ENCODE measurements around the gene TAF10. TPM values are rescaled to one million over a fixed set of nuclear protein-coding genes. Genes with fewer than 3 reads are reported as not detected.

The TAF10 gene
- total and polyA plus RNA-seq, 3 experiments from 2014 or later: 173 to 336 (median 175) TPM

DNA sequence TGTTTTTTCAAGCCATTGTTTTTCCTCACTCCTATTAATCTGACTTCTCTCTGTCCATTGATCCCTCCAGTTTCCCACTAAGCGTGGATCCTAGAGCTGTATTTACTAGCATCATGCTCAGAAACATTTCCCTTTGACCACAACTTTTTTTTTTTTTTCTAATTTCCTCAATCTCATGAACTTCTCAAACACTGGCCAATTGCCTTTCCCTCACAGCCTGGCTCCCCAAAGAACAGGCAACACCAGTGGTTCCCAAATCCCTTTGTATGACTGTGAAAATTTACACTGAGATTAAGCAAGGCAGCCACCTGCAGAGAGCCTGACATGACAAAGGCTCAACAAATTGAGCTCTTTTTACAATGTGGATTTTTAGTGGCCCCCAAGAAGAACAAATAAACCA lies 8.6 kb upstream of the TAF10 start:
- Histone ChIP-seq H3K9me3 (ENCODE audit: low read length) (no peaks in the 10 kb centered on the region), H3K4me3 (ENCODE audit: low read length) (no peak overlapping the region), H3K36me3 (ENCODE audit: insufficient read depth, low read length) (peaks cover 7% of the 10 kb centered on the region), H3K4me1 (ENCODE audit: insufficient read depth, low read length) (peaks cover 19% of the 10 kb centered on the region), H3K27ac (ENCODE audit: low read depth, low read length) (no peak overlapping the region), H3K27me3 (ENCODE audit: insufficient read depth, low read length, poor library complexity, severe bottlenecking) (no peaks in the 10 kb centered on the region)
- ChIA-PET CTCF (interaction anchor here (0.9 to 2.8 kb wide), 6 partner anchors 9 to 90 kb away, joined by 3 to 16 read pairs (median 5); partner anchors contain the start of genes MRPL17 and TAF10), POLR2A (interaction anchor here (0.7 to 1.3 kb wide), 2 partner anchors 9 to 27 kb away, joined by 3 to 4 read pairs; partner anchors contain the start of gene TAF10)
- Mint-ChIP-seq H3K27me3 (peaks cover 0 to 1% of the 10 kb centered on the region in 2 donors), H3K27ac (no peak overlapping the region), H3K9me3 (no peaks in the 10 kb centered on the region), H3K36me3 (peaks cover 0 to 8% (median 8%) of the 10 kb centered on the region in 3 donors), H3K4me1 (peaks cover 8 to 12% (median 9%) of the 10 kb centered on the region in 3 donors), H3K4me3 (no peak overlapping the region)
- no peak for DNase-seq

DNA sequence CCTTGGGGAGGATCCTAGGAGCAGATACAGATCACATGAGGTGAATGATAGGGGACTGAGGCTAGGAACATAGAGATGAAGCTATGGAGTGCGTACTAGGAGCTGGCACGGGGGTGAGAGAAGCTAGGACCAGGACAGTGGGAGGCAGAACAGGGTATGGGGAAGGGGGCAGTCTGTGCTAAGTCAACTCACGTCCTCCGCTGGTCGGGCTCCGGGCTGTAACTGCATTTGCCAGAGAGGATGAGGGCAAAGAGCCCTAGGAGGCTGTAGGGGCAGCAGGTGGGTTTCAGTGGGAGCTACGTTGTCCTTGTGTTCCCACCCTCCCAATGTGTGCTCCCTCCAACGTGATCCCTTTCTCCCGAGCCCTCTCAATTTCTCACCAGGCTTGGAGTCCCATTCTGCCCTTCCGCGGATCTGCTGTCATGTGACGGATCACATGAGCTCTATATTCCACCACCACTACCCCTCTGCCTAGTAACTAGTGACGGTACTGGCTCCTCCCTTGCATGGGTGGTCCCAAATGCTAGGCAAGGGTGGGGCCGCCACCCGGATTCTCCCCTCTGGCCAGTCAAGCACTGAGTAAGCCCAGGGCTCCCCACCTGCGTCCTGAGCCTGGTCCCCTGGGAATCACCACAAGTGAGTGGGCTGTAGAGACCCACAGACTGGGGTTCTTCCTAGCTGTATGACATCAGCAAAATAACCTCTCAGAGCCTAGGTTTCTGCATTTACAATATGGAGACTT lies 7.2 kb upstream of the TAF10 start, which contains the start of gene TPP1:
TPP1 (minus strand) TSS at position 419 of the 742 bp plus-strand sequence; CDS start at position 397, 22 bp downstream.
- DNase-seq: peak; percentile 83 to 95 (median 91)
- ChIA-PET CTCF (interaction anchor here (0.8 to 4.5 kb wide), 25 partner anchors 8 to 1368 kb away, joined by 3 to 54 read pairs (median 3); partner anchors contain the start of genes EIF3F, ILK, MRPL17 and RRP8), POLR2A (interaction anchor here (0.6 to 3.1 kb wide), 12 partner anchors 8 to 216 kb away, joined by 3 to 35 read pairs (median 4); partner anchors contain the start of genes ARFIP2, ILK, MRPL17 and RRP8)
- H3K4me1 Mint-ChIP-seq: peaks cover 9 to 13% (median 13%) of the 10 kb centered on the region in 3 donors
- H3K27me3 ChIP-seq (ENCODE audit: insufficient read depth, low read length, poor library complexity, severe bottlenecking): no peaks in the 10 kb centered on the region
- H3K4me3 ChIP-seq (ENCODE audit: low read length): peak within 1 kb of the TSS; percentile 91
- H3K4me3 Mint-ChIP-seq: no peak within 1 kb of the TSS
- H3K4me1 ChIP-seq (ENCODE audit: insufficient read depth, low read length): peaks cover 19% of the 10 kb centered on the region
- H3K36me3 ChIP-seq (ENCODE audit: insufficient read depth, low read length): peaks cover 9% of the 10 kb centered on the region
- H3K27ac ChIP-seq (ENCODE audit: low read depth, low read length): peak within 1 kb of the TSS; percentile 88
- H3K36me3 Mint-ChIP-seq: peaks cover 0 to 11% (median 4%) of the 10 kb centered on the region in 3 donors
- no peaks in the 10 kb centered on the region for H3K9me3 ChIP-seq (ENCODE audit: low read length)
- no peaks in the 10 kb centered on the region for H3K9me3 Mint-ChIP-seq
- no peak within 1 kb of the TSS for H3K27ac Mint-ChIP-seq
- peaks cover 0 to 1% of the 10 kb centered on the region in 2 donors for H3K27me3 Mint-ChIP-seq

DNA sequence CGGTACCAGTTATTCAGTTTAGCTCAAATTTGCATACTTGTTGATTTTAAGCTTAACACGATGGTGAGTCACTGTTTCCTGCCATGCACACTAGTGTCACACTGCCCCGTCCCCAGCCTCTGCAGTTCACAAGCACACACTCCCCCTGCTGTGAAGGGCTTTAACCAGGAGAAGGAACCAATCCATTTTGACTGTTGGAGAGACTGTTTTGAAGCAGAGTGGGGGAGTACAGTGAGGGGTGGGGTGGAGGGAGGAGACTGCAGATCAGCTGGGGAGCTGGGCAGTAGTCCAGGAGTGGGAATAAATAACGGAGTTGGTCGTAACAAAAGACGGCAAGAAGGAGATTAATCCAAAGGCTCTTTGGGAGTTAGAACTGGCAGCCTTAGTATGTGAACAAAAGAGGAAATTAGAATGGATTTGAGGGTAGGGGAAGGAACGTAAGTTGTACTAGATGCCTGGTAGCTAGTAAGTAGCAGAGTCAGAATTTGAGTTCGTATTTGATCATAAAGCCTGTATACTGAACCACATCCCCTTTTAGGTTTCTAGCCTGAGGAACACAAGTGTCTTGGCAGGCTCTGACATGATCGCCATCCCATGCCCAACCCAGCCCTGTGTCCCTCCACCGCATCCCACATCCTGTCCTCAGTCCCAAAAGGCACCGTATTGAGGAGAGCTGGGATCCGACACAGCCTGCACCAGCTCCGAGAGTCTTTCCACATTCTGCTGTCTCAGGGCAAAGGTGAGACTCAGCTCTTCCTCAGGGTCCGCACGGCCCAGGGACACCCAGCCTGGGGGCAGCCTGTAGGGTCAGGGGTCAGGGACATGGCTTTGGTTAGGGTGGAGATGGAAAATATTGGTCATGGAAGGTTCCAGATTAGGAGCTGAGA lies 6.3 kb upstream of the TAF10 start:
- H3K27ac Mint-ChIP-seq: no peak overlapping the region

DNA sequence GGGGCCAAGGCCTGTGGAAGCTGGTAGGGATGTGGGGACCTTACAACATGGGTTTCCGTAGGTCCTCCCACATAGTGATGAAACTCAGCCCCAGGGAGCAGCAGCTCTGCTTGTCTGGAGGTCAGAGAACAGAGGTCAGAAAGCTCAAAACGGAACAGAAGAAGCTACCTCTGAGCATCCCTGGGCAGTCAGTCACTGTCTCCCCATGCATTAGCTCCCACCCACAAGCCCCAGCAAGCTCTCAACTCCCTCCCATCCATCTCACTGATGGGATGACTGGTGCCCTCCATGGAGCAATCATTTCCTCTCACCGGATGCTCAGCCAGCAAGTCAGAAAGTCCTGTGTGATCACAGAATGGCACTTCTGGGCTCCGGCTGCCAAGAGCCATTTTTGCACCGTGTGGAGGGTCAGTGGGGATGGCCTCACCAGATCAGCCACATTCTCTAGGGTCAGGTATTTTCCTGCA lies 5.3 kb upstream of the TAF10 start:
- no peaks in the 10 kb centered on the region for H3K27me3 ChIP-seq (ENCODE audit: insufficient read depth, low read length, poor library complexity, severe bottlenecking)
- peak overlapping the region; percentile 91 for H3K4me3 ChIP-seq (ENCODE audit: low read length)
- ChIA-PET CTCF (interaction anchor here (1.0 to 4.5 kb wide), 8 partner anchors 8 to 238 kb away, joined by 3 to 54 read pairs (median 14); partner anchors contain the start of genes ILK, MRPL17 and RRP8), POLR2A (interaction anchor here (0.9 to 3.1 kb wide), 4 partner anchors 13 to 136 kb away, joined by 3 to 35 read pairs (median 10); partner anchors contain the start of genes ARFIP2, ILK, MRPL17 and RRP8)
- Mint-ChIP-seq H3K9me3 (no peaks in the 10 kb centered on the region), H3K4me1 (peaks cover 9 to 13% (median 13%) of the 10 kb centered on the region in 3 donors), H3K4me3 (peak overlapping the region in 1 of 7 donors; percentile 54), H3K27me3 (peaks cover 0 to 1% of the 10 kb centered on the region in 2 donors), H3K27ac (peak overlapping the region in 2 of 8 donors; percentile 28 to 68), H3K36me3 (peaks cover 0 to 11% (median 3%) of the 10 kb centered on the region in 3 donors)
- no peaks in the 10 kb centered on the region for H3K9me3 ChIP-seq (ENCODE audit: low read length)
- DNase-seq: no peak
- H3K36me3 ChIP-seq (ENCODE audit: insufficient read depth, low read length): peaks cover 9% of the 10 kb centered on the region
- H3K4me1 ChIP-seq (ENCODE audit: insufficient read depth, low read length): peaks cover 29% of the 10 kb centered on the region
- H3K27ac ChIP-seq (ENCODE audit: low read depth, low read length): peak overlapping the region; percentile 88

More for the DNA sequence above, 6.3 kb upstream of the TAF10 start:
- ChIA-PET POLR2A (interaction anchor here (0.6 to 3.1 kb wide), 12 partner anchors 10 to 215 kb away, joined by 3 to 35 read pairs (median 4); partner anchors contain the start of genes ARFIP2, ILK, MRPL17 and RRP8), CTCF (interaction anchor here (0.8 to 4.5 kb wide), 22 partner anchors 9 to 1369 kb away, joined by 3 to 54 read pairs (median 4); partner anchors contain the start of genes EIF3F, ILK, MRPL17 and RRP8)
- Mint-ChIP-seq H3K4me1 (peaks cover 9 to 13% (median 13%) of the 10 kb centered on the region in 3 donors), H3K4me3 (no peak overlapping the region), H3K9me3 (no peaks in the 10 kb centered on the region), H3K27me3 (peaks cover 0 to 1% of the 10 kb centered on the region in 2 donors), H3K36me3 (peaks cover 0 to 11% (median 3%) of the 10 kb centered on the region in 3 donors)
- peak; percentile 36 to 84 (median 58) for DNase-seq
- peak overlapping the region; percentile 88 for H3K27ac ChIP-seq (ENCODE audit: low read depth, low read length)
- peaks cover 9% of the 10 kb centered on the region for H3K36me3 ChIP-seq (ENCODE audit: insufficient read depth, low read length)
- H3K9me3 ChIP-seq (ENCODE audit: low read length): no peaks in the 10 kb centered on the region
- peak overlapping the region; percentile 91 for H3K4me3 ChIP-seq (ENCODE audit: low read length)
- no peaks in the 10 kb centered on the region for H3K27me3 ChIP-seq (ENCODE audit: insufficient read depth, low read length, poor library complexity, severe bottlenecking)
- peaks cover 19% of the 10 kb centered on the region for H3K4me1 ChIP-seq (ENCODE audit: insufficient read depth, low read length)

DNA sequence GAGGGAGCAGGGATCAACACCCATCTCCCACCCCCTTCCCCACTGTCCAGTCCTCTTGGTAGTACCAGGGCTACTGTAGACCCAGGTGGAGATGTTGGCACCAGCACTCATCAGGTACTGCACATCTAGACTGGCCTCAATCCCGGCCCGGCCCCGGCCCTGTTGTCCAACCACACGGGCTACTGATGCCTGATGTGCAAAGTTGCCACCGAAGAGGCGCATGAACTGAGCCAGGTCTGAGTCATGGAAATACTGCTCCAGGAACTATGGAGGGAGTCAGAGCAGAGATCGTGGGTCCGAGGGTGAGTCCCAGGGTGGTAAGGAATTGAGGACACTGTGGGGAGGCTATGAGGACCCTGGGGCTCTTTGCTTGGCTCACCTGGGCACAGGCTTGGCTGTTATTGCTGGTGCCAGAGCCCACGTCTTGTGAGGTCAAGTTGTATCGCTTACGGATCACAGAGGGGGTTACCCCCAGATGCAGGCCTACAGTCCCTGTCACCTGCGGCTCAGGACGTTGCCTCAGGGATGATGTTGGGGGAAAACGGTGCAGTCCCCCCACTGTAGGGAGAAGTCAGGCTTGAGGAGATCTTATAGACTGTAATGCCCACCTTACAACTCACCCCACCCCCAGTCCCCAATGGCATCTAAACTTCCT lies 4.7 kb upstream of the TAF10 start:
- Histone ChIP-seq H3K4me1 (ENCODE audit: insufficient read depth, low read length) (peaks cover 29% of the 10 kb centered on the region), H3K9me3 (ENCODE audit: low read length) (no peaks in the 10 kb centered on the region), H3K36me3 (ENCODE audit: insufficient read depth, low read length) (peaks cover 9% of the 10 kb centered on the region), H3K27me3 (ENCODE audit: insufficient read depth, low read length, poor library complexity, severe bottlenecking) (no peaks in the 10 kb centered on the region), H3K4me3 (ENCODE audit: low read length) (no peak overlapping the region), H3K27ac (ENCODE audit: low read depth, low read length) (no peak overlapping the region)
- Mint-ChIP-seq H3K27me3 (peaks cover 0 to 1% of the 10 kb centered on the region in 2 donors), H3K4me1 (peaks cover 9 to 13% (median 13%) of the 10 kb centered on the region in 3 donors), H3K4me3 (peak overlapping the region in 4 of 7 donors; percentile 20 to 74 (median 46)), H3K27ac (peak overlapping the region in 4 of 8 donors; percentile 31 to 55 (median 48)), H3K36me3 (peaks cover 0 to 11% (median 3%) of the 10 kb centered on the region in 3 donors), H3K9me3 (no peaks in the 10 kb centered on the region)
- ChIA-PET CTCF (interaction anchor here (4.5 kb wide), 1 partner anchor 13 kb away, joined by 42 read pairs; the partner anchor contains the start of genes ILK and RRP8), POLR2A (no interaction called here)
- no peak for DNase-seq

DNA sequence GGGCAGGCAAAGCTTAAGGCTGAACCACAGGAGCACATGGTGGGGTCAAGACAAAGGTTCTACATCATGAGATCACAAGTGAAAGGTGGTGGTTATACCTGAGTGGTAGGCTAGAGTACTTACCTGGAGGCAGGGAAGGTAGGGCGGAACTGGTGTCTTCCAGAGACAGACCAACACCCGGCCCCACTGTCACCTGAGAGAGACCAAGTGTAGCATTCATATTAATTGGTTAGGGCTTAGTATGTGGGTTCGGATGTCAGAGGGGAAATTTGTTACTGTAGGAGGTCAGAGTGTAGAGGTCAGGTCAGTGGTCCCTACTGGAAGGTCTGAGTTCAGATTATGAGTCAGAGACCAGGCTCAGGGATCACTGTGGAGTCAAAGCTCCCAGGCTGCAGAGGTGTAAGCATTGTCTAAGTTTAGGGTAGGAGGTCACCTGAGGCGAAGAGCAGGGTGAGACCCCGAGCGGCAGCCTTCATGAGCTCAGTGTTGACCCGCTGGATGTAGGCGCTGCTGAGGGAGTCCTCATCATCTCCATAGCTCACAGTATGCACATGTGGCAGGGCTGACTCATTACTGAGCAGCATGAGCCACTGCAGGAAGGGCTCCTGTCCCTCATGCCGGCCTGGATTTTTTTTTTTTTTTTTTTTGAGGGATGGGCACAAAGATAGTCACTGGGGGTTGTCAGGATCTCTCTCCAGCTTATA lies 4.0 kb upstream of the TAF10 start:
- CTCF ChIA-PET: interaction anchor here (1.1 to 4.5 kb wide), 2 partner anchors 13 to 67 kb away, joined by 5 to 42 read pairs; partner anchors contain the start of genes ILK, MRPL17 and RRP8
- Mint-ChIP-seq H3K9me3 (no peaks in the 10 kb centered on the region), H3K27ac (peak overlapping the region in 5 of 8 donors; percentile 36 to 66 (median 49)), H3K4me1 (peaks cover 15 to 19% (median 19%) of the 10 kb centered on the region in 3 donors), H3K36me3 (peaks cover 0 to 11% (median 10%) of the 10 kb centered on the region in 3 donors), H3K27me3 (no peaks in the 10 kb centered on the region), H3K4me3 (peak overlapping the region in 4 of 7 donors; percentile 1 to 68 (median 54))
- Histone ChIP-seq H3K4me1 (ENCODE audit: insufficient read depth, low read length) (peaks cover 33% of the 10 kb centered on the region), H3K27me3 (ENCODE audit: insufficient read depth, low read length, poor library complexity, severe bottlenecking) (no peaks in the 10 kb centered on the region), H3K9me3 (ENCODE audit: low read length) (no peaks in the 10 kb centered on the region), H3K4me3 (ENCODE audit: low read length) (no peak overlapping the region), H3K36me3 (ENCODE audit: insufficient read depth, low read length) (peaks cover 9% of the 10 kb centered on the region), H3K27ac (ENCODE audit: low read depth, low read length) (no peak overlapping the region)
- no peak for DNase-seq
- POLR2A ChIA-PET: no interaction called here

All from CD8-positive, alpha-beta memory T cell (primary cell).